Measurements from ENCODE around the gene NCOA7. TPM values are rescaled to one million over a fixed set of nuclear protein-coding genes. Genes with fewer than 3 reads are reported as not detected.

Gene NCOA7
- total and polyA plus RNA-seq, 9 of the 15 experiments (the other 6 are each of a cell fraction or from before 2014, with no cell fraction given), result 5.8 to 14.6 (median 9.3) TPM

- 0 out of 4 replicates have a peak, but pooled peaks of 1 of the 2 experiments have one; percentile 8 for TF ChIP-seq MNT (conservative IDR thresholded peaks at IDR 0.05)
- peak; percentile 81 to 84 for TF ChIP-seq RAD21 (CRISPR knock-in tag; conservative IDR thresholded peaks at IDR 0.05 in 1 of 2, IDR thresholded peaks at IDR 0.05 in 1 of 2)
- TF ChIP-seq DEAF1 (CRISPR knock-in tag; IDR thresholded peaks at IDR 0.05), result peak; percentile 72
- TF ChIP-seq SMC3 (conservative IDR thresholded peaks at IDR 0.05; ENCODE audit: insufficient read depth, low read depth, low read length), result peak; percentile 40; the same call in 1 of the 2 replicates
- TF ChIP-seq ATF3 (IDR thresholded peaks at IDR 0.05), result peak; percentile 96
- no peak for TF ChIP-seq ATF3 (CRISPR knock-in tag; conservative IDR thresholded peaks at IDR 0.05)
- TF ChIP-seq SNIP1 (IDR thresholded peaks at IDR 0.05; ENCODE audit: low read depth), result no peak
- TF ChIP-seq SREBF1 (IDR thresholded peaks at IDR 0.05; ENCODE audit: borderline replicate concordance, low read depth, low read length), result no peak
- TF ChIP-seq NFXL1 (CRISPR knock-in tag; IDR thresholded peaks at IDR 0.05), result no peak
- TF ChIP-seq ZNF445 (CRISPR knock-in tag; IDR thresholded peaks at IDR 0.05; ENCODE audit: low read depth), result no peak
- no peak for TF ChIP-seq ZNF830 (CRISPR knock-in tag; IDR thresholded peaks at IDR 0.05)
- TF ChIP-seq TRIM24 (IDR thresholded peaks at IDR 0.05), result peak in 1 of 2 experiments; percentile 65; a peak in 1 of 4 replicates
- TF ChIP-seq FOS (IDR thresholded peaks at IDR 0.05; ENCODE audit: extremely low read depth, insufficient read length), result no peak
- peak; percentile 45 to 80 (median 50); a peak in 5 of 6 replicates for TF ChIP-seq CTCF (IDR thresholded peaks at IDR 0.05 in 2 of 3, conservative IDR thresholded peaks at IDR 0.05 in 1 of 3; ENCODE audit: insufficient read depth in 2 of 3, low read depth in 1 of 3, low read length in 3 of 3)
- TF ChIP-seq NFE2 (IDR thresholded peaks at IDR 0.05; ENCODE audit: low read depth), result no peak
- TF ChIP-seq BCOR (IDR thresholded peaks at IDR 0.05), result no peak
- TF ChIP-seq CREM (IDR thresholded peaks at IDR 0.05; ENCODE audit: low read depth), result no peak
- no peak for TF ChIP-seq CBX8 (IDR thresholded peaks at IDR 0.05; ENCODE audit: borderline replicate concordance, extremely low read depth, low read depth, low read length, poor library complexity, severe bottlenecking)
- peak; percentile 32 for TF ChIP-seq HDAC3 (IDR thresholded peaks at IDR 0.05; ENCODE audit: borderline replicate concordance, partially characterized antibody)
- TF ChIP-seq EP300 (IDR thresholded peaks at IDR 0.05; ENCODE audit: low read length), result peak; percentile 23; the same call in 1 of the 2 replicates
- no peak for TF ChIP-seq SIX5 (IDR thresholded peaks at IDR 0.05; ENCODE audit: borderline replicate concordance in 1 of 2, insufficient read depth in 1 of 2, low read depth in 1 of 2, low read length in 2 of 2)
Measured at GRCh38 chr6:125974214-125974866, 183.6 kb downstream of the NCOA7 start (continued).
